ENCODE measurements around the gene SARDH.

The SARDH gene

DNA sequence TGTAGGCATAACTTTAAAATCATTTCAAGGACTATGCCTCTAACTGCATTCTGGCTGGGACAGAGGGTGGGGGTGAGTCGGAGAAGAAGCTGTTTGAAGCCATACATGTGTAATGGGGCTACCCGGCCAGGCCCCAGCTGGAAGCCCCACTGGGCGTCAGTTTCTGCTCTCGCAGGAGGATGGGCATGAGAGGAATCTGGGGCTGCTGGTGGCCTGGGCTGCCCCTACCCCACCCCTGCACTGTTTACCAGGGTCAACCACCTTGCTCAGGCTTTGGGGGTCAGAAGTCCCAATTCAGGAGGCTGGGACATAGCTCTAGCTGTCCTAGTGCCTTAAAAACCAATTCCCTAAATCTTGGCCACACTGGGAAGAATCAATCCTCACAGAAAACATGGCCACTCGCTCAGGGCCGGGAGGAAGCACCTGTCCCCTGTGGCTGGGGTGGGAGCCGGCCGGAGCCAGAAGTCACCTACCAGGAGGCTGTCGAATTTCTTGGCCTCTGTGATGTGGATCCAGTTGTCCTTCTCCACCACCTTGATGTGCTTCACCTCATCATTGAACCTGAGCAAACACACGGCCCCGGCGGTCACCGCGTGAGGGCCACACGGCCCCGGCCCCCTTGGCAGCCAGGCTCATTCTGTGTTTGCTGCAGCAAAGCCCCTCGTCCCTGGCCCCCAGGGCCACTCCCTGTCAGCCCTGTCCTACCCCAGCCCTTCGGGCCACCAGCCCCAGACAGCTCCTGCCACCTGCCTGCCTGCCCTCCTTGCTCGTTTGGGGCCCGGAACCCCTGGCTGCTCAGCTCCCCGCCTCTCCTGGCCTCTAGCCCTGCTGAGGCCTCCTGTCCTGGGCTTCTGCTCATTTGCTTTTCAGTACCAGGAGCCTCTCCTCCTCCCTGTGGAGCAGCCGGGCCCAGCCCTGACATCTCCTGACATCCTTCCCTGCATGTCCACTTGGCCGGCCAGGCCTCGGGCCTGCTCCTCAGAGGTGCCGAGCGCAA, 33.6 kb upstream of the SARDH start:
- in situ Hi-C loops (cut with HindIII; ENCODE audit: low sequenced_read_pairs) = no loop called here
- TF ChIP-seq, protein P1, sequence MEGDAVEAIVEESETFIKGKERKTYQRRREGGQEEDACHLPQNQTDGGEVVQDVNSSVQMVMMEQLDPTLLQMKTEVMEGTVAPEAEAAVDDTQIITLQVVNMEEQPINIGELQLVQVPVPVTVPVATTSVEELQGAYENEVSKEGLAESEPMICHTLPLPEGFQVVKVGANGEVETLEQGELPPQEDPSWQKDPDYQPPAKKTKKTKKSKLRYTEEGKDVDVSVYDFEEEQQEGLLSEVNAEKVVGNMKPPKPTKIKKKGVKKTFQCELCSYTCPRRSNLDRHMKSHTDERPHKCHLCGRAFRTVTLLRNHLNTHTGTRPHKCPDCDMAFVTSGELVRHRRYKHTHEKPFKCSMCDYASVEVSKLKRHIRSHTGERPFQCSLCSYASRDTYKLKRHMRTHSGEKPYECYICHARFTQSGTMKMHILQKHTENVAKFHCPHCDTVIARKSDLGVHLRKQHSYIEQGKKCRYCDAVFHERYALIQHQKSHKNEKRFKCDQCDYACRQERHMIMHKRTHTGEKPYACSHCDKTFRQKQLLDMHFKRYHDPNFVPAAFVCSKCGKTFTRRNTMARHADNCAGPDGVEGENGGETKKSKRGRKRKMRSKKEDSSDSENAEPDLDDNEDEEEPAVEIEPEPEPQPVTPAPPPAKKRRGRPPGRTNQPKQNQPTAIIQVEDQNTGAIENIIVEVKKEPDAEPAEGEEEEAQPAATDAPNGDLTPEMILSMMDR (IDR thresholded peaks at IDR 0.05; ENCODE audit: low read depth, low read length, missing control alignments) = no peak
- H3K4me3 ChIP-seq (ENCODE audit: low read depth, low read length) = no peak overlapping the region
- DNase-seq (ENCODE audit: low read depth) = no peak

DNA sequence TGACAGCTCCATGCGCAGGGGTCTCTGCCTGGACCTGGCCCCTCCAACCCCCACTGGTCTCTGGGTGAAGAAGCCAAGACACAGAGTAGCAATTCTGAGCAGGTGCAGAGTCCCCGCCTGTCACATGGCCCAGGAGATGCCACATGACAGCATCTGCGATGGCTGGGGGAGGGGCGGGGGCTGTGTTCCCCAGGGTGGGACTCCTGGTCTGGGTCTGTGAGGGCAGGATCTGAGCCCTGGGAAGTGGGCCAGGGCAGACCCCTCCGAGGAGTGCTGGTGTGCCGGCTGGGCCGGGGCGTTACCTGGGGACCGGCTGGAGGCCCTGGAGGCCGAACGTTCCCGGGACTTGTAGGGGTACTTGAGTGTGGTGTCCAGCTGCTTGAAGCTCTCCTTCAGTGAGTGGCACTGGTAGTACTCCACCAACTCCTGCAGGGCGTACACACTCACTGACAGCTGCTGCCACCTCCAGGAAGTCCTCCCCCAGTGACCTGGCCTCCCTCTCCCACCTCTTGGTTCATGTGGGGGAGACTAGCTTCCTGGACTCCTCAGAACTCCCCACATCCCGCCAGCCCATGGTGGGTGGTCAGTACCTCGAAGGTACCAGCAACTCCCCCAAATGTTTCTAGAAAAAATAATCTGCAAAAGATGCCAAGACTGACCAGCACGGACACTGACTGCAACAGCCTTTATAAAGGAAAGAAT, 32.1 kb upstream of the SARDH start:
- DNase-seq (ENCODE audit: low read depth) = no peak
- no peak overlapping the region for H3K4me3 ChIP-seq (ENCODE audit: low read depth, low read length)
- TF ChIP-seq, protein P1 (IDR thresholded peaks at IDR 0.05; ENCODE audit: low read depth, low read length, missing control alignments) = no peak
- in situ Hi-C loops (cut with HindIII; ENCODE audit: low sequenced_read_pairs) = no loop called here

DNA sequence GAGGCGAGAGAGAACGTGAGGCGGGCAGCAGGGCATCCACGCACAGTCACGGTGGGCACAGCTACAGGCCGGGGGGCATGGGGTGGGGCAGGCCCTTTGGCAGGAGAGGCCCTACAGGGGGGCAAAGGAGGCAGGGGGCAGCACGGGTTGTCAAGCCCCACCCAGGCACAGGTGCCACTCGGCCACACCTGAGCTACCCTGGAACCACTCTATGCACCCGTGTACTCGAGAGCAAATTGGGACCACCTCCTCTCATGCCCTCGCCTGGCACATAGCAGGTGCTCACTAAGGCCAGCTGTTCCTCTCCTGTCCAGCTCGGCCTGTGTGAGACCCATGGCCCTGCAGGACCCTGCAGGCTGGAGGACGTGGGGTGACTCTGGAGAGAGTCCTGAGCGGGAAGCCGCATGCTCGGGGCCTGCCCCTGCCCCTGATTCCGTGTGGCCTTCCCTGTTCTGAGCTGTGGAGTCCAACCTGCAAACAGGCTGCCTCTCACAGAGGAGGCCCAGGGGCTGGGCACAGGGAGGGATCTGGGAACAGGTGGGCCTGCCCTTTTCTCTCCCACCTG, 31.4 kb upstream of the SARDH start:
- DNase-seq (ENCODE audit: low read depth) = no peak
- TF ChIP-seq, protein P1 (IDR thresholded peaks at IDR 0.05; ENCODE audit: low read depth, low read length, missing control alignments) = no peak
- H3K4me3 ChIP-seq (ENCODE audit: low read depth, low read length) = no peak overlapping the region
- in situ Hi-C loops (cut with HindIII; ENCODE audit: low sequenced_read_pairs) = no loop called here

DNA sequence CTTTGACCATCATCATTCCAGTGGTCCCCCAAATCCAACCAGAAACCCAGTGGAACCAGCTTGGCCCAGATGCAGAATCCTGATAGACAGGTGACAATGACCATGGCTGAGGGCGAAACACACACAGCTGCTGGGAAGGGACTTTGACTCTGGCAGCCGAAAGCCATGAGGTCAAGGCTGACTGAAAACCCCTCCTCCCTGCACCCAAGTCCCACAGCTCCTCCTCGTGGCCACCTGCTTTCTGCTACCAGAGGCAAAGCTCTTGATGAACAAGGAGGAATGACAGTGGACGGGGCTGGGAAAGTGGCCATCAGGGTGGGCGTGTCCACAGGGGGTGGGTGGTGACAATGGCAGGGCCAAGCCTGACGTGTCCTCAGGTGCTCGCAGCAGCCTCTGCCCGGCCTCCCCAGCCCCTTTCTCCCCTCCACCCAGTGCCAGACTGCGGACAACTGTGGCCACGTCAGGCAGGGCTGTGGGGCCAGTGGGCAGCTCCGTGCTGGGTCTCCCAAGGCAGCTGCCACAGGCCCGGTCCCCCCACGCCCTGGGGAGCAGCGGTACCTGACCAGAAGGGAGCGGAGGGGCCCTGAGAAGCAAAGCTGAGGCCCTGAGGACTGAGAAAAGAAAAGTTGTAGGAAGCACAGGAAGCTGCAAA, 30.8 kb upstream of the SARDH start:
- in situ Hi-C loops (cut with HindIII; ENCODE audit: low sequenced_read_pairs) = no loop called here
- DNase-seq (ENCODE audit: low read depth) = no peak
- TF ChIP-seq, protein P1 (IDR thresholded peaks at IDR 0.05; ENCODE audit: low read depth, low read length, missing control alignments) = no peak
- H3K4me3 ChIP-seq (ENCODE audit: low read depth, low read length) = no peak overlapping the region

- no peak for DNase-seq (ENCODE audit: low read depth)
- no peak overlapping the region for H3K4me3 ChIP-seq (ENCODE audit: low read depth, low read length)
- in situ Hi-C loops (cut with HindIII; ENCODE audit: low sequenced_read_pairs) = no loop called here
- TF ChIP-seq, protein P1 (IDR thresholded peaks at IDR 0.05; ENCODE audit: low read depth, low read length, missing control alignments) = no peak
These were observed 30.3 kb upstream of the SARDH start for GRCh38 chr9:133768371-133768858.

DNA sequence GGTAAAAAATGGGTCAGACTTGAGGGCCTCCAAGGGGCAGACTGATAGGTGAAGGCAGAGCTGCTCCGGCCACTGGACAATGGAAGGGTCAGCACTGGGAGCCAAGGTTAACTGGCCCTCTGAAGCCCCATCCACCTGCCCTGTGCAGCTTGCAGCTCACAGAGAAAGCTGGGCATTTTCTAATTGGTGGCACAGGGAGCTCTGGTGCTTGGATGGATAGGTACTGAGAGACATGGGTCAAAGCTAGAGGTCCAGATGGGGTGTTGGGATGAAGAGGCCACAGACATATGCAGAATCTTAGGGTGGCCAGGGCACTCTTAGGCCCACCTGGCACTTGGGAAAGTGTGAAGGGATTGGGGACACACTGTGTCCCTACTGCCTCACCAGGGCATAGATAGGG, 29.5 kb upstream of the SARDH start:
- no peak for DNase-seq (ENCODE audit: low read depth)
- no peak overlapping the region for H3K4me3 ChIP-seq (ENCODE audit: low read depth, low read length)
- TF ChIP-seq, protein P1 (IDR thresholded peaks at IDR 0.05; ENCODE audit: low read depth, low read length, missing control alignments) = no peak
- in situ Hi-C loops (cut with HindIII; ENCODE audit: low sequenced_read_pairs) = no loop called here
